Measurements from ENCODE around the gene D2HGDH. TPM values are rescaled to one million over a fixed set of nuclear protein-coding genes. Genes with fewer than 3 reads are reported as not detected.

Gene D2HGDH
- total and polyA plus RNA-seq, 5 donors from 2014 or later: 0.73 to 38.4 (median 3.1) TPM

DNA sequence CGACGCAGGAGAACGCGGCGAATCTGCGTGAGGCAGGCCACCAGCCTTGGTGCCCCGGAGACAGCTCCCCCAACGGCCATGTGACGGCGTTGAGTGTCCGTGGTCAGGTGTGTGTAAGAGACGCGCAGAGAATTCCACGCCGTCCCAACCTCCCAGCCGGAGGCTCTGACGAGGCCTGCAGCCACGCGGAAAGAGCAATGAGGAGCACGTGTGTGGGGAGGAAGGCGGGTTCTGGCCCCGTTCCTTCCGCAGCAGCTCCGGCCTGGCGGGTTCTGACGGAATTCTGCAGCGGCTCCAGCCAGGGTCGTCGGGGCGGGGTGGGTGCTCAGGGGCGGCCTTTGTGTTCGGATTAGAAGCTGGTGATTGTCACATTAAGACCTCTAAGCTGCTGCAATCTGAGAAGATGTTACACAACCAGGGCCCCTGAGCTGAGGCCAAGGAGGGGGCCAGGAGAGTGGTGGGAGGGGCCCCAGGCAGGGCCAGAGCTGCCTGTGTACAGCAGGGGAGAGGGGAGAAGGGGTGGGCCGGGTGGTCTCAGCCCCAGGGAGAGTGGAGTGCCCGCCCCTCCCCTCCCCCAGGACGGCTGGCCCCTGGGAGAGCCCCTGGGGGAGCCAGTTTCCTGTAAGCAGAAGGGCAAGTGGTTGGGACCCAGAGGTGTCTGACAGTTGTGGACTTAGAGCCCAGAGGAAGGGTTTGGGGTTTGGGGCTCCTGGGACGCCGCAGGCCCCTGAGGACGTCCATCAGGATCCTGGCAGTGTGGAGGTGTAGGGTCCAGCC lies 37.0 kb downstream of the D2HGDH start:
- Histone ChIP-seq H3K36me3 (ENCODE audit: control insufficient read depth, insufficient read depth, low read length) (no peaks in the 10 kb centered on the region), H3K27me3 (ENCODE audit: control insufficient read depth, insufficient read depth, low read length) (no peaks in the 10 kb centered on the region), H3K9me3 (ENCODE audit: control insufficient read depth in 2 of 2, low read length in 2 of 2) (no peaks in the 10 kb centered on the region), H3K4me3 (ENCODE audit: low read depth, low read length) (no peak overlapping the region), H3K27ac (ENCODE audit: insufficient read depth, low read length, poor library complexity, severe bottlenecking) (no peak overlapping the region), H3K4me1 (ENCODE audit: control insufficient read depth, insufficient read depth, low read length, poor library complexity, severe bottlenecking) (peaks cover 11% of the 10 kb centered on the region)
- no peaks in the 10 kb centered on the region for H3K36me3 Mint-ChIP-seq
- H3K27ac Mint-ChIP-seq: peak overlapping the region in 2 of 3 donors; percentile 73 to 90
- ATAC-seq (ENCODE audit: low read depth in 2 of 2): no peak
- no peak for DNase-seq
- H3K4me1 Mint-ChIP-seq: peaks cover 5 to 15% (median 7%) of the 10 kb centered on the region in 4 donors
- H3K4me3 Mint-ChIP-seq: peak overlapping the region in 2 of 4 donors; percentile 69 to 82
- H3K9me3 Mint-ChIP-seq: no peaks in the 10 kb centered on the region
- H3K27me3 Mint-ChIP-seq: no peaks in the 10 kb centered on the region

DNA sequence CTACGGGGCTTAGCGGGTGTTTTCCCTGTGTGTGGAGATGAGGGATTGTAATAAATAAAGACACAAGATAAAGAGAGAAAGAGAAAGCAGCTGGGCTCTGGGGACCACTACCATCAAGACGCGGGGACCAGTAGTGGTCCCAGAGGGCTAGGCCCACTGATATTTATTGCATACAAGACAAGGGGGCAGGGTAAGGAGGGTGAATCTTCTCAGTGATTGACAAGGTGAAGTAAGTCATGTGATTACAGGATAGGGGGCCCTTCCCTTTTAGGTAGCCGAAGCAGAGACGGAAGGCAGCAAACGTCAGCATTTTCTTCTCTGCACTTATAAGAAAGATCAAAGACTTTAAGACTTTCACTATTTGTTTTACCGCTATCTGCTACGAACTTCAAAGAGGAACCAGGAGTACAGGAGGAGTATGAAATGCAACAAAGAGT lies 37.7 kb downstream of the D2HGDH start:
- ATAC-seq (ENCODE audit: low read depth in 2 of 2) (peak in 1 of 2 donors; percentile 16), DNase-seq (peak in 2 of 3 donors; percentile 56 to 81)
- H3K27me3 ChIP-seq (ENCODE audit: control insufficient read depth, insufficient read depth, low read length): no peaks in the 10 kb centered on the region
- peaks cover 5 to 15% (median 7%) of the 10 kb centered on the region in 4 donors for H3K4me1 Mint-ChIP-seq
- no peaks in the 10 kb centered on the region for H3K27me3 Mint-ChIP-seq
- no peaks in the 10 kb centered on the region for H3K36me3 ChIP-seq (ENCODE audit: control insufficient read depth, insufficient read depth, low read length)
- H3K27ac Mint-ChIP-seq: peak overlapping the region; percentile 32 to 90 (median 73)
- H3K4me3 Mint-ChIP-seq: peak overlapping the region in 3 of 4 donors; percentile 13 to 82 (median 69)
- no peaks in the 10 kb centered on the region for H3K9me3 Mint-ChIP-seq
- no peaks in the 10 kb centered on the region for H3K9me3 ChIP-seq (ENCODE audit: control insufficient read depth in 2 of 2, low read length in 2 of 2)
- H3K4me3 ChIP-seq (ENCODE audit: low read depth, low read length): peak overlapping the region; percentile 51
- no peaks in the 10 kb centered on the region for H3K36me3 Mint-ChIP-seq
- H3K4me1 ChIP-seq (ENCODE audit: control insufficient read depth, insufficient read depth, low read length, poor library complexity, severe bottlenecking): peaks cover 11% of the 10 kb centered on the region
- no peak overlapping the region for H3K27ac ChIP-seq (ENCODE audit: insufficient read depth, low read length, poor library complexity, severe bottlenecking)

GRCh38 chr2:241773511-241774418 lies 39.3 kb downstream of the D2HGDH start:
- Mint-ChIP-seq H3K27me3 (no peaks in the 10 kb centered on the region), H3K4me3 (no peak overlapping the region), H3K4me1 (peaks cover 5 to 15% (median 7%) of the 10 kb centered on the region in 4 donors), H3K9me3 (no peaks in the 10 kb centered on the region), H3K27ac (no peak overlapping the region), H3K36me3 (no peaks in the 10 kb centered on the region)
- ATAC-seq (ENCODE audit: low read depth in 2 of 2) (no peak), DNase-seq (no peak)
- no peak overlapping the region for H3K4me3 ChIP-seq (ENCODE audit: low read depth, low read length)
- H3K27ac ChIP-seq (ENCODE audit: insufficient read depth, low read length, poor library complexity, severe bottlenecking): no peak overlapping the region
- H3K4me1 ChIP-seq (ENCODE audit: control insufficient read depth, insufficient read depth, low read length, poor library complexity, severe bottlenecking): peaks cover 11% of the 10 kb centered on the region
- H3K9me3 ChIP-seq (ENCODE audit: control insufficient read depth in 2 of 2, low read length in 2 of 2): no peaks in the 10 kb centered on the region
- no peaks in the 10 kb centered on the region for H3K36me3 ChIP-seq (ENCODE audit: control insufficient read depth, insufficient read depth, low read length)
- H3K27me3 ChIP-seq (ENCODE audit: control insufficient read depth, insufficient read depth, low read length): no peaks in the 10 kb centered on the region

- H3K36me3 Mint-ChIP-seq: no peaks in the 10 kb centered on the region
- Histone ChIP-seq H3K27ac (ENCODE audit: insufficient read depth, low read length, poor library complexity, severe bottlenecking) (no peak overlapping the region), H3K4me3 (ENCODE audit: low read depth, low read length) (no peak overlapping the region), H3K36me3 (ENCODE audit: control insufficient read depth, insufficient read depth, low read length) (no peaks in the 10 kb centered on the region), H3K4me1 (ENCODE audit: control insufficient read depth, insufficient read depth, low read length, poor library complexity, severe bottlenecking) (peaks cover 11% of the 10 kb centered on the region), H3K27me3 (ENCODE audit: control insufficient read depth, insufficient read depth, low read length) (no peaks in the 10 kb centered on the region), H3K9me3 (ENCODE audit: control insufficient read depth in 2 of 2, low read length in 2 of 2) (no peaks in the 10 kb centered on the region)
- peaks cover 5 to 15% (median 7%) of the 10 kb centered on the region in 4 donors for H3K4me1 Mint-ChIP-seq
- no peaks in the 10 kb centered on the region for H3K9me3 Mint-ChIP-seq
- no peak overlapping the region for H3K27ac Mint-ChIP-seq
- no peaks in the 10 kb centered on the region for H3K27me3 Mint-ChIP-seq
- no peak for DNase-seq
- no peak overlapping the region for H3K4me3 Mint-ChIP-seq
- ATAC-seq (ENCODE audit: low read depth in 2 of 2): no peak
These were observed 40.2 kb downstream of the D2HGDH start for GRCh38 chr2:241774419-241775222.

DNA sequence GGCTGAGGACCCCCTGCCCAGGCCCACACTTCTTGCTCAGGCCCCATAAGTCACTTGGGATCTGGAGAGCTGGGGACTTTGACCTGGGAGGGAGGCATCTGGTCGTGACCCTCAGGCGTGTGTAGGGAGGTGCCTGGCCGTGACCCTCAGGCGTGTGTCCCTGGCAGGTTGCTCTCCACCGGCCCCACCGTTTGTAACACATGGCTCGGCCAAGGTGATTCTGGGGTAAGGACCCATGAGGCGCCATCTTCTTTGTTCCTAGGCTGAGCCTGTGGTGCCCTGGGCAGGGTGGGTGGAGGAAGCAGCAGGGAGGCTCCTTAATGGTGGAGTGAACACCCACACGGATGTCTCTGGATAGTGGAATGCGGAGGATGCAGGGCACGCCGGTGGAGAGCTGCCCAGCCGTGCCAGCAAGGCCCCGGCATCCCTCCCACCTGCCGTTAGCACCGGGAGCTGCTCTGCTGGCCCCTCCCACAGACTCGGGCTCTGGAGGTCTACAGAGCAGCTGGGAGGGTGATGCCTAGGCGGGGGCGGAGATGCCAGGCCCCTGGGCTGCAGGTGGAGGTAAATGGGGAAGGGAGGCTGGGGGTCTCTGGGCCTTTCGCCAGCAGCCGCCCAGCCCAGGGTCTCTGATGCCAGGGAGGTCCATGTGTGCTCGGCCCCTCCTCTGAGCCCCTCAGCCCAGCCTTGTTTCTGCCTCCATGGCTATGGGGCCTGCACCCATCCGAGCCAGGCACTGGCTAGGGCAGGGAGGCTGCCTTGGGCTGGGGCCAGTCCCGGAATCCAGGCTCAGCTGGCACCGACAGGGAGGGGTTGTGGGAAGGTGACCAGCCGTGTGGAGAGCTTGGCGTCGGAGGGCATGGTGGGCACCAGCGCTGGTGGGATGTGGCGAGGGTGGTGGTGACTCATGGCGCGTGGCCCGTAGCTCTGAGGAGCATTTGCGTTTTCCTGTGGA lies 41.1 kb downstream of the D2HGDH start:
- Mint-ChIP-seq H3K27ac (no peak overlapping the region), H3K9me3 (no peaks in the 10 kb centered on the region), H3K36me3 (no peaks in the 10 kb centered on the region), H3K27me3 (no peaks in the 10 kb centered on the region), H3K4me1 (peaks cover 5 to 15% (median 7%) of the 10 kb centered on the region in 4 donors), H3K4me3 (no peak overlapping the region)
- no peak for ATAC-seq (ENCODE audit: low read depth in 2 of 2)
- Histone ChIP-seq H3K4me1 (ENCODE audit: control insufficient read depth, insufficient read depth, low read length, poor library complexity, severe bottlenecking) (peaks cover 11% of the 10 kb centered on the region), H3K9me3 (ENCODE audit: control insufficient read depth in 2 of 2, low read length in 2 of 2) (no peaks in the 10 kb centered on the region), H3K4me3 (ENCODE audit: low read depth, low read length) (no peak overlapping the region), H3K36me3 (ENCODE audit: control insufficient read depth, insufficient read depth, low read length) (no peaks in the 10 kb centered on the region), H3K27ac (ENCODE audit: insufficient read depth, low read length, poor library complexity, severe bottlenecking) (no peak overlapping the region), H3K27me3 (ENCODE audit: control insufficient read depth, insufficient read depth, low read length) (no peaks in the 10 kb centered on the region)
- no peak for DNase-seq

DNA sequence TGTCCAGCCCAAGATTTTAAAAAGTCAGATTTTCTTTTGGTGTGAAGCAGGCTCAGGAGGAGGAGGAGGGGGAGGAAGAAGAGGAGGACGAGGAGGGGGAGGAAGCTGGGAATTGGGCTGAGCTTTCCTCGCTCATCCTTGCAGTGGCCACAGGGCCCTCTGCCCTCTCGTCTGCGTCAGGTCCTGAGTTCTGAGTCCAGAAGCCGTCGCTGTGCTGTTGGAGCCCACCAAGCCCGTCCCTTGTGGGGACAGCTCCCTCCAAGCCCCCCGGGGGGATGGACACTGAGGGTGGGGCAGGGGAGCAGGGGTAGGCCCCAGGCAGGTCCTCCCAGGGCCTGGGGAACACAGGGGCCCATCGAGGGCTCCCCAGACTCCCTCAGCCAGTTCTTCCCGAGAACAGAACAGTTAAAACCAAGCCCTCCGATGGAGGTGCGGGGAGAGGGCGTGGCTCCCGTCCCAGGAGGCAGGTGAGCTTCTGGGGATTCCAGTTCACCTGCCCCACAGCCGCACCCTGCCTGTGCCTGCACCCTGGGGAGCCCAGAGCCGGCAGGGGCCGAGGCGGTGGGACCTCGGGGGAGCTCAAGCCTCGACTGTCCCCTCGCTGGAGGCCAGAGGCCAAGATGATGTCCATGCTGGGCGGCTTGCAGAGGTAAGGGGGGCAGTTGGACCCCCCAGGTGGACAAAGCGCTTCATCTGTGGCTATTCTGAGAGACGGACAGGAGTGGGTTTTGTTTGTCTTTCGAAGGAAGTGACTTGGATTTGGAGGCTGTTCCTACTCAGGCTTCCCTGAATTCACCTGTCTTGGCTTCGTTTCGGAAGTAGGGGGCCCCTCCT lies 42.1 kb downstream of the D2HGDH start, which contains the start of gene GAL3ST2:
TSS of gene GAL3ST2 (plus strand) at position 487 of the 834 bp plus-strand sequence. CDS start at position 621, 134 bp downstream.
- H3K27ac Mint-ChIP-seq: no peak within 1 kb of the TSS
- no peak within 1 kb of the TSS for H3K27ac ChIP-seq (ENCODE audit: insufficient read depth, low read length, poor library complexity, severe bottlenecking)
- H3K27me3 Mint-ChIP-seq: no peaks in the 10 kb centered on the region
- no peak within 1 kb of the TSS for H3K4me3 ChIP-seq (ENCODE audit: low read depth, low read length)
- H3K4me1 Mint-ChIP-seq: peaks cover 5 to 14% (median 7%) of the 10 kb centered on the region in 4 donors
- ATAC-seq (ENCODE audit: low read depth in 2 of 2) (no peak), DNase-seq (no peak)
- H3K4me3 Mint-ChIP-seq: no peak within 1 kb of the TSS
- H3K27me3 ChIP-seq (ENCODE audit: control insufficient read depth, insufficient read depth, low read length): no peaks in the 10 kb centered on the region
- H3K4me1 ChIP-seq (ENCODE audit: control insufficient read depth, insufficient read depth, low read length, poor library complexity, severe bottlenecking): peaks cover 11% of the 10 kb centered on the region
- H3K36me3 Mint-ChIP-seq: no peaks in the 10 kb centered on the region
- no peaks in the 10 kb centered on the region for H3K36me3 ChIP-seq (ENCODE audit: control insufficient read depth, insufficient read depth, low read length)
- peaks cover 0 to 8% (median 2%) of the 10 kb centered on the region in 7 donors for H3K9me3 Mint-ChIP-seq
- peaks cover 0 to 5% of the 10 kb centered on the region in 2 experiments for H3K9me3 ChIP-seq (ENCODE audit: control insufficient read depth in 2 of 2, low read length in 2 of 2)
